ENCODE measurements around the gene GALNT10.

DNA sequence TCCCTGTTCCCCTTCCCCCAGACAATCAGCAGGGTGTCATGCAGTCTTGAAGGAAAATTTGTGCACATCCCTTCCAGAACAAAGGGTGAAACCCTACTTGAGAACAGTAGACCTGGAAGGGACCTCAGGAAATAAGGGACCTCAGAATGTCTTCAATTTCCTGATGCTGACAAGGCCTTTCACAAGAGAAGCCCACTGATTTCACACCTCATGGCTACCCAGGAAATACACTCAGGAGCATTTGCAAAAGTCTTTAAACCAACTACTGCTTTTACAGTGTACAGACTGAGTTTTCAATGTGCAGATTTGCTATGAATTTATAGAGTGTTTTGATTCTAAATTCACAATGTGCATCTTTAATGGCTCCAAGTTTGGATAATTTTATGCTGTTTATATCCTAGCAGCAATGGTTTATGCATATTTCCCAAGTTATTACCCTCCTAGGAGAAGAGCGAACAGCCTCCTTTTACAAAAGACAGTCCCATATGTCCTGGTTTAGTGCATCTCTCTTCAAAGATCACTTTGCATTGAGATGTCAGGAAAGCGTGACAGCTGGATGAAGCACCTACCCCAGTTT lies 74.8 kb downstream of the GALNT10 start:
- TF ChIP-seq, protein P1, sequence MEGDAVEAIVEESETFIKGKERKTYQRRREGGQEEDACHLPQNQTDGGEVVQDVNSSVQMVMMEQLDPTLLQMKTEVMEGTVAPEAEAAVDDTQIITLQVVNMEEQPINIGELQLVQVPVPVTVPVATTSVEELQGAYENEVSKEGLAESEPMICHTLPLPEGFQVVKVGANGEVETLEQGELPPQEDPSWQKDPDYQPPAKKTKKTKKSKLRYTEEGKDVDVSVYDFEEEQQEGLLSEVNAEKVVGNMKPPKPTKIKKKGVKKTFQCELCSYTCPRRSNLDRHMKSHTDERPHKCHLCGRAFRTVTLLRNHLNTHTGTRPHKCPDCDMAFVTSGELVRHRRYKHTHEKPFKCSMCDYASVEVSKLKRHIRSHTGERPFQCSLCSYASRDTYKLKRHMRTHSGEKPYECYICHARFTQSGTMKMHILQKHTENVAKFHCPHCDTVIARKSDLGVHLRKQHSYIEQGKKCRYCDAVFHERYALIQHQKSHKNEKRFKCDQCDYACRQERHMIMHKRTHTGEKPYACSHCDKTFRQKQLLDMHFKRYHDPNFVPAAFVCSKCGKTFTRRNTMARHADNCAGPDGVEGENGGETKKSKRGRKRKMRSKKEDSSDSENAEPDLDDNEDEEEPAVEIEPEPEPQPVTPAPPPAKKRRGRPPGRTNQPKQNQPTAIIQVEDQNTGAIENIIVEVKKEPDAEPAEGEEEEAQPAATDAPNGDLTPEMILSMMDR (conservative IDR thresholded peaks at IDR 0.05; ENCODE audit: low read depth in 2 of 2) = no peak
- no peak for TF ChIP-seq POLR2AphosphoS5 (IDR thresholded peaks at IDR 0.05; ENCODE audit: low read depth)
- no peak for TF ChIP-seq EZH2 (IDR thresholded peaks at IDR 0.05; ENCODE audit: low read depth, unreplicated experiment)
- no peak for TF ChIP-seq EZH2phosphoT487 (IDR thresholded peaks at IDR 0.05; ENCODE audit: unreplicated experiment)
- TF ChIP-seq, protein P2, sequence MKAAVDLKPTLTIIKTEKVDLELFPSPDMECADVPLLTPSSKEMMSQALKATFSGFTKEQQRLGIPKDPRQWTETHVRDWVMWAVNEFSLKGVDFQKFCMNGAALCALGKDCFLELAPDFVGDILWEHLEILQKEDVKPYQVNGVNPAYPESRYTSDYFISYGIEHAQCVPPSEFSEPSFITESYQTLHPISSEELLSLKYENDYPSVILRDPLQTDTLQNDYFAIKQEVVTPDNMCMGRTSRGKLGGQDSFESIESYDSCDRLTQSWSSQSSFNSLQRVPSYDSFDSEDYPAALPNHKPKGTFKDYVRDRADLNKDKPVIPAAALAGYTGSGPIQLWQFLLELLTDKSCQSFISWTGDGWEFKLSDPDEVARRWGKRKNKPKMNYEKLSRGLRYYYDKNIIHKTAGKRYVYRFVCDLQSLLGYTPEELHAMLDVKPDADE (IDR thresholded peaks at IDR 0.05) = no peak
- no peak for TF ChIP-seq CREB1 (CRISPR knock-in tag; IDR thresholded peaks at IDR 0.05; ENCODE audit: low read depth)
- no peak for TF ChIP-seq ZNF114 (CRISPR knock-in tag; IDR thresholded peaks at IDR 0.05)
- TF ChIP-seq STAT1 (IDR thresholded peaks at IDR 0.05; ENCODE audit: unreplicated experiment) = no peak
- TF ChIP-seq JUNB (IDR thresholded peaks at IDR 0.05; ENCODE audit: unreplicated experiment) = no peak
- TF ChIP-seq, protein P3, sequence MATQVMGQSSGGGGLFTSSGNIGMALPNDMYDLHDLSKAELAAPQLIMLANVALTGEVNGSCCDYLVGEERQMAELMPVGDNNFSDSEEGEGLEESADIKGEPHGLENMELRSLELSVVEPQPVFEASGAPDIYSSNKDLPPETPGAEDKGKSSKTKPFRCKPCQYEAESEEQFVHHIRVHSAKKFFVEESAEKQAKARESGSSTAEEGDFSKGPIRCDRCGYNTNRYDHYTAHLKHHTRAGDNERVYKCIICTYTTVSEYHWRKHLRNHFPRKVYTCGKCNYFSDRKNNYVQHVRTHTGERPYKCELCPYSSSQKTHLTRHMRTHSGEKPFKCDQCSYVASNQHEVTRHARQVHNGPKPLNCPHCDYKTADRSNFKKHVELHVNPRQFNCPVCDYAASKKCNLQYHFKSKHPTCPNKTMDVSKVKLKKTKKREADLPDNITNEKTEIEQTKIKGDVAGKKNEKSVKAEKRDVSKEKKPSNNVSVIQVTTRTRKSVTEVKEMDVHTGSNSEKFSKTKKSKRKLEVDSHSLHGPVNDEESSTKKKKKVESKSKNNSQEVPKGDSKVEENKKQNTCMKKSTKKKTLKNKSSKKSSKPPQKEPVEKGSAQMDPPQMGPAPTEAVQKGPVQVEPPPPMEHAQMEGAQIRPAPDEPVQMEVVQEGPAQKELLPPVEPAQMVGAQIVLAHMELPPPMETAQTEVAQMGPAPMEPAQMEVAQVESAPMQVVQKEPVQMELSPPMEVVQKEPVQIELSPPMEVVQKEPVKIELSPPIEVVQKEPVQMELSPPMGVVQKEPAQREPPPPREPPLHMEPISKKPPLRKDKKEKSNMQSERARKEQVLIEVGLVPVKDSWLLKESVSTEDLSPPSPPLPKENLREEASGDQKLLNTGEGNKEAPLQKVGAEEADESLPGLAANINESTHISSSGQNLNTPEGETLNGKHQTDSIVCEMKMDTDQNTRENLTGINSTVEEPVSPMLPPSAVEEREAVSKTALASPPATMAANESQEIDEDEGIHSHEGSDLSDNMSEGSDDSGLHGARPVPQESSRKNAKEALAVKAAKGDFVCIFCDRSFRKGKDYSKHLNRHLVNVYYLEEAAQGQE (IDR thresholded peaks at IDR 0.05; ENCODE audit: unreplicated experiment) = no peak
- TF ChIP-seq, protein P4, sequence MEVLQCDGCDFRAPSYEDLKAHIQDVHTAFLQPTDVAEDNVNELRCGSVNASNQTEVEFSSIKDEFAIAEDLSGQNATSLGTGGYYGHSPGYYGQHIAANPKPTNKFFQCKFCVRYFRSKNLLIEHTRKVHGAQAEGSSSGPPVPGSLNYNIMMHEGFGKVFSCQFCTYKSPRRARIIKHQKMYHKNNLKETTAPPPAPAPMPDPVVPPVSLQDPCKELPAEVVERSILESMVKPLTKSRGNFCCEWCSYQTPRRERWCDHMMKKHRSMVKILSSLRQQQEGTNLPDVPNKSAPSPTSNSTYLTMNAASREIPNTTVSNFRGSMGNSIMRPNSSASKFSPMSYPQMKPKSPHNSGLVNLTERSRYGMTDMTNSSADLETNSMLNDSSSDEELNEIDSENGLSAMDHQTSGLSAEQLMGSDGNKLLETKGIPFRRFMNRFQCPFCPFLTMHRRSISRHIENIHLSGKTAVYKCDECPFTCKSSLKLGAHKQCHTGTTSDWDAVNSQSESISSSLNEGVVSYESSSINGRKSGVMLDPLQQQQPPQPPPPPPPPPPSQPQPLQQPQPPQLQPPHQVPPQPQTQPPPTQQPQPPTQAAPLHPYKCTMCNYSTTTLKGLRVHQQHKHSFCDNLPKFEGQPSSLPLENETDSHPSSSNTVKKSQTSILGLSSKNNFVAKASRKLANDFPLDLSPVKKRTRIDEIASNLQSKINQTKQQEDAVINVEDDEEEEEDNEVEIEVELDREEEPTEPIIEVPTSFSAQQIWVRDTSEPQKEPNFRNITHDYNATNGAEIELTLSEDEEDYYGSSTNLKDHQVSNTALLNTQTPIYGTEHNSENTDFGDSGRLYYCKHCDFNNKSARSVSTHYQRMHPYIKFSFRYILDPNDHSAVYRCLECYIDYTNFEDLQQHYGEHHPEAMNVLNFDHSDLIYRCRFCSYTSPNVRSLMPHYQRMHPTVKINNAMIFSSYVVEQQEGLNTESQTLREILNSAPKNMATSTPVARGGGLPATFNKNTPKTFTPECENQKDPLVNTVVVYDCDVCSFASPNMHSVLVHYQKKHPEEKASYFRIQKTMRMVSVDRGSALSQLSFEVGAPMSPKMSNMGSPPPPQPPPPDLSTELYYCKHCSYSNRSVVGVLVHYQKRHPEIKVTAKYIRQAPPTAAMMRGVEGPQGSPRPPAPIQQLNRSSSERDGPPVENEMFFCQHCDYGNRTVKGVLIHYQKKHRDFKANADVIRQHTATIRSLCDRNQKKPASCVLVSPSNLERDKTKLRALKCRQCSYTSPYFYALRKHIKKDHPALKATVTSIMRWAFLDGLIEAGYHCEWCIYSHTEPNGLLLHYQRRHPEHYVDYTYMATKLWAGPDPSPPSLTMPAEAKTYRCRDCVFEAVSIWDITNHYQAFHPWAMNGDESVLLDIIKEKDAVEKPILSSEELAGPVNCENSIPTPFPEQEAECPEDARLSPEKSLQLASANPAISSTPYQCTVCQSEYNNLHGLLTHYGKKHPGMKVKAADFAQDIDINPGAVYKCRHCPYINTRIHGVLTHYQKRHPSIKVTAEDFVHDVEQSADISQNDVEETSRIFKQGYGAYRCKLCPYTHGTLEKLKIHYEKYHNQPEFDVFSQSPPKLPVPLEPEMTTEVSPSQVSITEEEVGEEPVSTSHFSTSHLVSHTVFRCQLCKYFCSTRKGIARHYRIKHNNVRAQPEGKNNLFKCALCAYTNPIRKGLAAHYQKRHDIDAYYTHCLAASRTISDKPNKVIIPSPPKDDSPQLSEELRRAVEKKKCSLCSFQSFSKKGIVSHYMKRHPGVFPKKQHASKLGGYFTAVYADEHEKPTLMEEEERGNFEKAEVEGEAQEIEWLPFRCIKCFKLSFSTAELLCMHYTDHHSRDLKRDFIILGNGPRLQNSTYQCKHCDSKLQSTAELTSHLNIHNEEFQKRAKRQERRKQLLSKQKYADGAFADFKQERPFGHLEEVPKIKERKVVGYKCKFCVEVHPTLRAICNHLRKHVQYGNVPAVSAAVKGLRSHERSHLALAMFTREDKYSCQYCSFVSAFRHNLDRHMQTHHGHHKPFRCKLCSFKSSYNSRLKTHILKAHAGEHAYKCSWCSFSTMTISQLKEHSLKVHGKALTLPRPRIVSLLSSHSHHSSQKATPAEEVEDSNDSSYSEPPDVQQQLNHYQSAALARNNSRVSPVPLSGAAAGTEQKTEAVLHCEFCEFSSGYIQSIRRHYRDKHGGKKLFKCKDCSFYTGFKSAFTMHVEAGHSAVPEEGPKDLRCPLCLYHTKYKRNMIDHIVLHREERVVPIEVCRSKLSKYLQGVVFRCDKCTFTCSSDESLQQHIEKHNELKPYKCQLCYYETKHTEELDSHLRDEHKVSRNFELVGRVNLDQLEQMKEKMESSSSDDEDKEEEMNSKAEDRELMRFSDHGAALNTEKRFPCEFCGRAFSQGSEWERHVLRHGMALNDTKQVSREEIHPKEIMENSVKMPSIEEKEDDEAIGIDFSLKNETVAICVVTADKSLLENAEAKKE (CRISPR knock-in tag; IDR thresholded peaks at IDR 0.05) = no peak
- TF ChIP-seq ZNF331 (CRISPR knock-in tag; IDR thresholded peaks at IDR 0.05; ENCODE audit: low read depth) = no peak

Measured in GM23338 (cell line).